Measurements from ENCODE around the gene OR5M3.

OR5M3 gene

GRCh38 chr11:56473252-56473651 lies at the start of gene OR5M3:
Gene OR5M3 (minus strand): TSS chr11:56473352. CDS start chr11:56470497, 2,855 bp downstream.
- Mint-ChIP-seq H3K27ac (no peak within 1 kb of the TSS), H3K9me3 (no peaks in the 10 kb centered on the region), H3K4me1 (no peaks in the 10 kb centered on the region), H3K4me3 (no peak within 1 kb of the TSS), H3K27me3 (no peaks in the 10 kb centered on the region)
- DNase-seq: no peak
- ATAC-seq: no peak

- Mint-ChIP-seq H3K27ac (no peak overlapping the region), H3K27me3 (no peaks in the 10 kb centered on the region), H3K4me1 (no peaks in the 10 kb centered on the region), H3K4me3 (no peak overlapping the region), H3K9me3 (peaks cover 5 to 6% of the 10 kb centered on the region in 2 donors)
- DNase-seq (no peak), ATAC-seq (no peak)
Measured at GRCh38 chr11:56522008-56522407, 48.9 kb upstream of the OR5M3 start.

- DNase-seq (no peak), ATAC-seq (no peak)
- H3K4me3 Mint-ChIP-seq: no peak overlapping the region
- H3K4me1 Mint-ChIP-seq: no peaks in the 10 kb centered on the region
- no peaks in the 10 kb centered on the region for H3K27me3 Mint-ChIP-seq
- peaks cover 10 to 16% of the 10 kb centered on the region in 2 donors for H3K9me3 Mint-ChIP-seq
- no peak overlapping the region for H3K27ac Mint-ChIP-seq
Measured at GRCh38 chr11:56513280-56513679, 40.1 kb upstream of the OR5M3 start.

GRCh38 chr11:56509439-56509838 lies 36.3 kb upstream of the OR5M3 start:
- Mint-ChIP-seq H3K4me1 (no peaks in the 10 kb centered on the region), H3K4me3 (no peak overlapping the region), H3K27me3 (no peaks in the 10 kb centered on the region), H3K27ac (no peak overlapping the region), H3K9me3 (peaks cover 10 to 16% of the 10 kb centered on the region in 2 donors)
- DNase-seq: no peak
- ATAC-seq: no peak

GRCh38 chr11:56497010-56497409 lies 23.9 kb upstream of the OR5M3 start:
- no peaks in the 10 kb centered on the region for H3K4me1 Mint-ChIP-seq
- DNase-seq (no peak), ATAC-seq (peak; percentile 18)
- no peak overlapping the region for H3K4me3 Mint-ChIP-seq
- no peak overlapping the region for H3K27ac Mint-ChIP-seq
- peaks cover 5 to 17% of the 10 kb centered on the region in 2 donors for H3K9me3 Mint-ChIP-seq
- no peaks in the 10 kb centered on the region for H3K27me3 Mint-ChIP-seq

GRCh38 chr11:56495117-56495516 lies 22.0 kb upstream of the OR5M3 start:
- Mint-ChIP-seq H3K4me1 (no peaks in the 10 kb centered on the region), H3K27ac (no peak overlapping the region), H3K4me3 (no peak overlapping the region), H3K9me3 (peaks cover 5 to 24% of the 10 kb centered on the region in 2 donors), H3K27me3 (no peaks in the 10 kb centered on the region)
- DNase-seq (no peak), ATAC-seq (no peak)

GRCh38 chr11:56491270-56491669 lies 18.1 kb upstream of the OR5M3 start, which contains the start of gene OR5M8:
Gene OR5M8 (minus strand): TSS chr11:56491370. CDS start chr11:56491370, 0 bp downstream.
- Mint-ChIP-seq H3K27me3 (no peaks in the 10 kb centered on the region), H3K4me3 (no peak within 1 kb of the TSS), H3K9me3 (peaks cover 2 to 22% of the 10 kb centered on the region in 2 donors), H3K4me1 (no peaks in the 10 kb centered on the region), H3K27ac (no peak within 1 kb of the TSS)
- DNase-seq (no peak), ATAC-seq (no peak)

GRCh38 chr11:56486801-56487200 lies 13.6 kb upstream of the OR5M3 start:
- Mint-ChIP-seq H3K4me3 (no peak overlapping the region), H3K27me3 (no peaks in the 10 kb centered on the region), H3K9me3 (peaks cover 5 to 17% of the 10 kb centered on the region in 2 donors), H3K27ac (no peak overlapping the region), H3K4me1 (no peaks in the 10 kb centered on the region)
- ATAC-seq (no peak), DNase-seq (no peak)

- Mint-ChIP-seq H3K27me3 (no peaks in the 10 kb centered on the region), H3K9me3 (peaks cover 0 to 7% of the 10 kb centered on the region in 2 donors), H3K4me1 (no peaks in the 10 kb centered on the region), H3K27ac (no peak overlapping the region), H3K4me3 (no peak overlapping the region)
- no peak for DNase-seq
- no peak for ATAC-seq
Measured at GRCh38 chr11:56474729-56475235, 1.6 kb upstream of the OR5M3 start.

- Mint-ChIP-seq H3K9me3 (no peaks in the 10 kb centered on the region), H3K27me3 (no peaks in the 10 kb centered on the region), H3K4me3 (no peak overlapping the region), H3K27ac (no peak overlapping the region), H3K4me1 (no peaks in the 10 kb centered on the region)
- DNase-seq (no peak), ATAC-seq (no peak)
Measured at GRCh38 chr11:56457076-56457475, 16.1 kb downstream of the OR5M3 start.

GRCh38 chr11:56453521-56453920 lies 19.6 kb downstream of the OR5M3 start:
- DNase-seq: no peak
- ATAC-seq: no peak
- Mint-ChIP-seq H3K27me3 (no peaks in the 10 kb centered on the region), H3K4me3 (no peak overlapping the region), H3K27ac (no peak overlapping the region), H3K9me3 (no peaks in the 10 kb centered on the region), H3K4me1 (no peaks in the 10 kb centered on the region)
